Measurements from ENCODE around the gene INA. TPM values are rescaled to one million over a fixed set of nuclear protein-coding genes. Genes with fewer than 3 reads are reported as not detected.

INA gene
- total RNA-seq, 4 donors from 2014 or later: 1.6 to 3.1 (median 2.3) TPM

GRCh38 chr10:103232772-103233488, 44.0 kb upstream of the INA start:
- intact Hi-C loops (cut with DNase I): loop anchor here (10.0 kb wide), 1 partner anchor 488 kb away; the partner anchor contains the start of gene WBP1L
- TF ChIP-seq POLR2AphosphoS5 (IDR thresholded peaks at IDR 0.05) (no peak), CTCF (IDR thresholded peaks at IDR 0.05) (no peak), POLR2A (IDR thresholded peaks at IDR 0.05; ENCODE audit: low read depth) (no peak), EP300 (IDR thresholded peaks at IDR 0.05) (no peak)
- peaks cover 35 to 51% (median 45%) of the 10 kb centered on the region in 4 donors for H3K4me1 ChIP-seq
- no peak for DNase-seq (ENCODE audit: extremely low spot score)
- no peak overlapping the region for H3K4me3 ChIP-seq
- WGBS: 73% methylated on average over 7 of the region's 7 CpGs
- no peaks in the 10 kb centered on the region for H3K36me3 ChIP-seq
- H3K9me3 ChIP-seq: no peaks in the 10 kb centered on the region
- H3K27ac ChIP-seq (replicated peaks in 1 of 4): no peak overlapping the region
- no peaks in the 10 kb centered on the region for H3K27me3 ChIP-seq

DNA sequence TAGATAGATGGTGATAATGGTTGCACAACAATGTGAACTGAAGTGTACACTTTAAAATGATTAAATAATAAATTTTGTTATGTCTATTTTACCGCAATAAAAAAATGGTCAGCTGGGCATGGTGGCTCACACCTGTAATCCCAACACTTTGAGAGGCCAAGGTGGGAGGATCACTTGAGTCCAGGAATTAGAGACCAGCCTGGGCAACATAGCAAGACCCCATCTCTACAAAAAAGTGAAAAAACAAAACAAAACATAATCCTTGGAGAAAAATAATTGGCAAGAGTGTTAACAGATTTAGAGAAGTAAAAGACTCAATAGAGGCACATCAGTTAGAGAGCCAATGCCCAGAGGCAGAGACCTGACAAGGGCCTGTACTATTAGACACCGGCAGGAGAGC, 41.2 kb upstream of the INA start:
- no peaks in the 10 kb centered on the region for H3K9me3 ChIP-seq
- H3K27ac ChIP-seq (replicated peaks in 1 of 4): no peak overlapping the region
- no peaks in the 10 kb centered on the region for H3K36me3 ChIP-seq
- DNase-seq (ENCODE audit: extremely low spot score): no peak
- no peak overlapping the region for H3K4me3 ChIP-seq
- H3K27me3 ChIP-seq: no peaks in the 10 kb centered on the region
- intact Hi-C loops (cut with DNase I): loop anchor here (10.0 kb wide), 1 partner anchor 491 kb away; the partner anchor contains the start of gene WBP1L
- 98% methylated on average over 2 of the region's 2 CpGs for WGBS
- no peak for TF ChIP-seq CTCF (IDR thresholded peaks at IDR 0.05)
- no peak for TF ChIP-seq EP300 (IDR thresholded peaks at IDR 0.05)
- no peak for TF ChIP-seq POLR2AphosphoS5 (IDR thresholded peaks at IDR 0.05)
- no peak for TF ChIP-seq POLR2A (IDR thresholded peaks at IDR 0.05; ENCODE audit: low read depth)
- peaks cover 10 to 24% (median 18%) of the 10 kb centered on the region in 4 donors for H3K4me1 ChIP-seq

- Histone ChIP-seq H3K27me3 (no peaks in the 10 kb centered on the region), H3K4me3 (no peak overlapping the region), H3K27ac (replicated peaks in 1 of 4) (no peak overlapping the region), H3K4me1 (peaks cover 11 to 13% (median 12%) of the 10 kb centered on the region in 4 donors), H3K9me3 (no peaks in the 10 kb centered on the region), H3K36me3 (no peaks in the 10 kb centered on the region)
- 71% methylated on average over 11 of the region's 11 CpGs for WGBS
- intact Hi-C loops (cut with DNase I): loop anchor here (10.0 kb wide), 1 partner anchor 494 kb away; the partner anchor contains the start of gene WBP1L
- no peak for DNase-seq (ENCODE audit: extremely low spot score)
- TF ChIP-seq CTCF (IDR thresholded peaks at IDR 0.05): peak in 2 of 3 experiments; percentile 12 to 32
- TF ChIP-seq POLR2A (IDR thresholded peaks at IDR 0.05; ENCODE audit: low read depth): no peak
These were observed 38.3 kb upstream of the INA start for GRCh38 chr10:103238506-103239252.

DNA sequence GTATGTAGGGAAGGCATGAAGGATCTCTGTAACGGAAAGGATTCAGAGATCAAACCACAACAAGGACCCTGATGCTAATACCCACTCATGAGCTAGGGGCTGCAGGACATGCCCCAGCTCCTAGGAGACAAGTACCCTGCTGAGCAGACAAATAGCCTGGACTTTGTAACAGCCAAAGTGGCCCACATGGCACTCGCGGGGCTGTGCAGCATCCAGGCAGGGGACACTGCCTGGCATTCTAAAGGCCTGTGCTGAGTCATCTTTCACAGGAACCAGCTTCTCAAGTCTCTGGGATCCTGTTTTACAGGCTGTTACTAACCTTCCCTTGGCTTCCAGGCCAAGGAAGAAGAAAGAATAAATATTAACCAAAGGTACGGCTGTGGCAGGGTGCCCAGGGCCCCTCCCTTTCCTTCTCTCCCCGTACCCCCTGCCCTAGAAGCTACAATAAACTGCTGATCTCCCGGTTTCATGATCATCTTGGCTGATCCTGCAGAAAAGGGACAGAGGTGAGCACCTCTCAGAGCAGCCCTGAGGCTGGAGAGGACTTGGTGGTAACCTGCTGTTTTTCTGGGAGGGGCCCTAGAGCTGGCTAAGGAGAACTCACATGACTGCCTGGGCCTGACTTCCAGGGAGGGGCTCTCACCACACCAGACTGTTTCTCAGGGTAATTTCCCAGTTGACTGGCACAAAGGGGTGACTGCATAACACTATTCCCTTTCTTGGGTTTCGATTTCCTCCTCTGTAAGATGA, 35.5 kb upstream of the INA start:
- Histone ChIP-seq H3K27ac (replicated peaks in 1 of 4) (peak overlapping the region; percentile 51 to 68 (median 65)), H3K27me3 (no peaks in the 10 kb centered on the region), H3K4me3 (no peak overlapping the region), H3K36me3 (no peaks in the 10 kb centered on the region), H3K4me1 (peaks cover 11 to 22% (median 12%) of the 10 kb centered on the region in 4 donors), H3K9me3 (no peaks in the 10 kb centered on the region)
- intact Hi-C loops (cut with DNase I): loop anchor here (5.0 to 10.0 kb wide), 3 partner anchors 49 to 167 kb away; partner anchors contain the start of gene NT5C2
- TF ChIP-seq EP300 (IDR thresholded peaks at IDR 0.05) (no peak), POLR2AphosphoS5 (IDR thresholded peaks at IDR 0.05) (peak in 1 of 2 donors; percentile 13), CTCF (IDR thresholded peaks at IDR 0.05) (no peak), POLR2A (IDR thresholded peaks at IDR 0.05; ENCODE audit: low read depth) (no peak)
- WGBS: 49% methylated on average over 7 of the region's 7 CpGs
- no peak for DNase-seq (ENCODE audit: extremely low spot score)

Data from esophagus muscularis mucosa (tissue), 4 donors.